Endothelial cell of umbilical vein (primary cell): ENCODE results near the gene C22orf23. TPM values are rescaled to one million over a fixed set of nuclear protein-coding genes. Genes with fewer than 3 reads are reported as not detected.

Experiments
- Bru-seq: library from RNA; stranded (reverse); fragments of 400-500 nt; gene quantifications from one replicate; lab custom pipeline; 2021; lab: Mats Ljungman, UMichigan
- BruChase-seq, 2 experiments: library from RNA; stranded (reverse); fragments of 400-500 nt; gene quantifications; one replicate each; lab custom pipeline; 2021; lab: Mats Ljungman, UMichigan
- BruUV-seq: library from RNA; stranded (reverse); fragments of 400-500 nt; replicated peaks from 2 replicates; lab custom pipeline; 2021; lab: Mats Ljungman, UMichigan
- CTCF ChIA-PET: fragments of 300-600, 350-600 bp; sonication (Branson Sonifier 250); formaldehyde crosslinking; loops from one replicate; lab custom pipeline; 2021; ENCODE audit warnings: antibody characterized with exemption, inconsistent platforms; lab: Charles Lee
- POLR2A ChIA-PET: fragments of 300-600, 350-600 bp; sonication (Branson Sonifier 250); formaldehyde crosslinking; loops from one replicate; lab custom pipeline; 2021; ENCODE audit warnings: antibody characterized with exemption, inconsistent platforms; lab: Charles Lee
- DNase-seq: peaks from one replicate; pipeline ENCODE4 v3.0.0-alpha.2; 2011; ENCODE audit warnings: low read depth, low spot score
- FAIRE-seq: peaks from 2 replicates; lab custom pipeline; 2011; peaks lifted over from hg19 to GRCh38; lab: Jason Lieb, UNC
- H2AFZ ChIP-seq: 2 replicates; pipeline ENCODE4 v1.6.0; 2012; ENCODE audit warnings: low read depth, low read length, control low read depth, inconsistent platforms
- H3K27ac ChIP-seq: 2 replicates; pipeline ENCODE4 v1.5.1; 2011; ENCODE audit warnings: low read depth, mild to moderate bottlenecking, control low read depth, low read length, moderate library complexity; ENCODE audit not compliant: insufficient read depth
- H3K27me3 ChIP-seq, 2 experiments: 2 replicates each; pipeline versions ENCODE4 v1.6.0 to v1.6.1; 2011; ENCODE audit warnings: low read length in 2 of 2, mixed read lengths in 1 of 2; ENCODE audit not compliant: control insufficient read depth in 2 of 2, insufficient read depth in 2 of 2
- H3K36me3 ChIP-seq, 2 experiments: 2 replicates in 1 of 2; 3 replicates in 1 of 2; pipeline ENCODE4 v1.5.1; 2011; ENCODE audit warnings: low read length in 2 of 2, mild to moderate bottlenecking in 1 of 2, moderate library complexity in 1 of 2; ENCODE audit not compliant: control insufficient read depth in 2 of 2, insufficient read depth in 2 of 2; ENCODE audit errors: extremely low read depth in 1 of 2
- H3K4me1 ChIP-seq: 3 replicates; pipeline ENCODE4 v1.5.1; 2011; ENCODE audit warnings: mild to moderate bottlenecking, low read length; ENCODE audit not compliant: control insufficient read depth, insufficient read depth; ENCODE audit errors: extremely low read depth
- H3K4me2 ChIP-seq: 2 replicates; pipeline ENCODE4 v1.6.1; 2011; ENCODE audit warnings: low read length, control low read depth, mixed read lengths; ENCODE audit not compliant: insufficient read depth
- H3K4me3 ChIP-seq, 3 experiments: fragments of 200-600 bp in 1 of 3; sonication (generic), shearing (Covaris generic) in 1 of 3; replicated peaks in 1 of 3; 2 replicates each; pipeline ENCODE4 v1.5.1; 2011 to 2016; ENCODE audit warnings: control low read depth in 3 of 3, low read length in 3 of 3, mild to moderate bottlenecking in 2 of 3, inconsistent platforms in 1 of 3, low read depth in 1 of 3, moderate library complexity in 1 of 3; ENCODE audit not compliant: insufficient read depth in 1 of 3
- H3K79me2 ChIP-seq: 2 replicates; pipeline ENCODE4 v1.6.0; 2012; ENCODE audit warnings: low read length, inconsistent platforms; ENCODE audit not compliant: control insufficient read depth, insufficient read depth
- H3K9ac ChIP-seq: replicated peaks from 2 replicates; pipeline ENCODE3; 2011; ENCODE audit warnings: low read length, control low read depth; ENCODE audit not compliant: insufficient read depth; ENCODE audit errors: extremely low read depth
- H3K9me1 ChIP-seq: replicated peaks from 3 replicates; pipeline ENCODE4 v1.6.0; 2011; ENCODE audit warnings: mild to moderate bottlenecking, low read length; ENCODE audit not compliant: control insufficient read depth, insufficient read depth; ENCODE audit errors: extremely low read depth
- H3K9me3 ChIP-seq: replicated peaks from 2 replicates; pipeline ENCODE4 v1.5.1; 2012; ENCODE audit warnings: low read length, inconsistent platforms; ENCODE audit not compliant: control insufficient read depth, insufficient read depth
- H4K20me1 ChIP-seq: replicated peaks from 2 replicates; pipeline ENCODE3; 2011; ENCODE audit warnings: mild to moderate bottlenecking, low read length; ENCODE audit not compliant: control insufficient read depth, insufficient read depth; ENCODE audit errors: extremely low read depth
- EZH2 ChIP-seq: IDR thresholded peaks from 2 replicates; pipeline ENCODE4 v1.6.1; 2012; ENCODE audit warnings: borderline replicate concordance, low read depth, mild to moderate bottlenecking, moderate library complexity, low read length, inconsistent platforms; ENCODE audit not compliant: severe bottlenecking
- FOS ChIP-seq: IDR thresholded peaks from 2 replicates; pipeline ENCODE4 v1.6.1; 2011; ENCODE audit warnings: mild to moderate bottlenecking, low read length, moderate library complexity, borderline replicate concordance; ENCODE audit not compliant: insufficient read depth
- GATA2 ChIP-seq: IDR thresholded peaks from 2 replicates; pipeline ENCODE4 v1.7.0; 2011; ENCODE audit warnings: low read depth, mild to moderate bottlenecking, moderate library complexity, mixed read lengths, low read length; ENCODE audit not compliant: insufficient read length, insufficient read depth
- JUN ChIP-seq: IDR thresholded peaks from 2 replicates; pipeline ENCODE4 v1.6.1; 2011; ENCODE audit warnings: borderline replicate concordance, low read depth; ENCODE audit not compliant: insufficient read length, insufficient read depth
- MYC ChIP-seq: IDR thresholded peaks from one replicate; pipeline ENCODE4 v1.6.1; 2011; ENCODE audit warnings: mild to moderate bottlenecking, low read depth, low read length
- POLR2A ChIP-seq: IDR thresholded peaks from 2 replicates; pipeline ENCODE4 v1.6.1; 2012; ENCODE audit warnings: low read depth, mild to moderate bottlenecking, control low read depth, low read length
- POLR2AphosphoS5 ChIP-seq: IDR thresholded peaks from 2 replicates; pipeline ENCODE4 v1.6.1; 2012; ENCODE audit warnings: low read depth, mild to moderate bottlenecking, control low read depth, low read length, moderate library complexity; ENCODE audit not compliant: insufficient read depth
- dilution Hi-C: fragments of 300-500 bp; cut with MboI; formaldehyde crosslinking; loops from one replicate; pipeline ENCODE4 v1.15.0; 2019; ENCODE audit warnings: low sequenced_read_pairs; ENCODE audit not compliant: extremely low pct_ligation_motif_present
- intact Hi-C: fragments of 100-400 bp; cut with micrococcal nuclease; formaldehyde crosslinking; loops from one replicate; pipeline ENCODE4 v1.10.0; 2022
- long read RNA-seq: library from polyadenylated mRNA; stranded (forward); transcript quantifications from one replicate; pipeline ENCODE4 v2.0.0, GENCODE V29; 2021
- polyA minus RNA-seq, 3 experiments: library from RNA; depleted of rRNA, polyadenylated mRNA; stranded (reverse); fragments of >200 nt; gene quantifications; 1 replicate in 1 of 3; 2 replicates in 2 of 3; pipeline ENCODE4 v1.2.3, GENCODE V29; 2011
- polyA plus RNA-seq, 4 experiments: library from polyadenylated mRNA; depleted of rRNA in 3 of 4; stranded (reverse) in 3 of 4; unstranded in 1 of 4; fragments of >200 nt; gene quantifications; 2 replicates each; pipeline versions ENCODE4 v1.2.1 to v1.2.3, GENCODE V29; 2011 to 2012; ENCODE audit warnings: missing spikeins in 1 of 4
- total RNA-seq: library from RNA; stranded (reverse); gene quantifications from 2 replicates; pipeline ENCODE4 v1.2.3, GENCODE V29; 2021
- TF ChIP-seq, protein P1 (sequence below), 2 donors: IDR thresholded peaks; 1 replicate in 1 of 2; 2 replicates in 1 of 2; pipeline ENCODE4 v1.5.1; 2011; ENCODE audit warnings: low read length in 2 of 2, mild to moderate bottlenecking in 2 of 2, moderate library complexity in 2 of 2, control low read depth in 1 of 2, inconsistent platforms in 1 of 2, low read depth in 1 of 2; ENCODE audit not compliant: insufficient read depth in 1 of 2; ENCODE audit errors: extremely low read depth in 1 of 2
- TF ChIP-seq, protein P2 (sequence below): IDR thresholded peaks from 2 replicates; pipeline ENCODE4 v1.6.1; 2011; ENCODE audit not compliant: insufficient read depth, insufficient read length

The C22orf23 gene
- total RNA-seq, result 0.44 and 0.46 TPM in 2 replicates
- polyA plus RNA-seq, result 0.23 and 0.43 TPM in 2 replicates
- 0.30 and 0.34 TPM in 2 replicates for polyA plus RNA-seq (2011; cell fraction: cytosol; rRNA removed)
- 0.36 and 0.56 TPM in 2 replicates for polyA plus RNA-seq (2011; cell fraction: nucleus; rRNA removed)
- 0.65 and 0.78 TPM in 2 replicates for polyA plus RNA-seq (2012)
- not detected in 2 replicates for polyA minus RNA-seq
- polyA minus RNA-seq (2011; cell fraction: cytosol; rRNA and poly(A)+ RNA removed), result not detected
- not detected in 2 replicates for polyA minus RNA-seq (2011; cell fraction: nucleus; rRNA and poly(A)+ RNA removed)
- percentile 13 among the genes with signal in this experiment for Bru-seq, nascent RNA
- BruChase-seq, experiment 1, labeled RNA remaining after a 6-hour chase, result percentile 25 among the genes with signal in this experiment
- percentile 12 among the genes with signal in this experiment for BruChase-seq, experiment 2, labeled RNA remaining after a 2-hour chase
- long read RNA-seq, partial matches to known transcripts, result 0 of 6 reads
- long read RNA-seq, other reads (novel, unspliced or antisense), result 5 of 6 reads

DNA sequence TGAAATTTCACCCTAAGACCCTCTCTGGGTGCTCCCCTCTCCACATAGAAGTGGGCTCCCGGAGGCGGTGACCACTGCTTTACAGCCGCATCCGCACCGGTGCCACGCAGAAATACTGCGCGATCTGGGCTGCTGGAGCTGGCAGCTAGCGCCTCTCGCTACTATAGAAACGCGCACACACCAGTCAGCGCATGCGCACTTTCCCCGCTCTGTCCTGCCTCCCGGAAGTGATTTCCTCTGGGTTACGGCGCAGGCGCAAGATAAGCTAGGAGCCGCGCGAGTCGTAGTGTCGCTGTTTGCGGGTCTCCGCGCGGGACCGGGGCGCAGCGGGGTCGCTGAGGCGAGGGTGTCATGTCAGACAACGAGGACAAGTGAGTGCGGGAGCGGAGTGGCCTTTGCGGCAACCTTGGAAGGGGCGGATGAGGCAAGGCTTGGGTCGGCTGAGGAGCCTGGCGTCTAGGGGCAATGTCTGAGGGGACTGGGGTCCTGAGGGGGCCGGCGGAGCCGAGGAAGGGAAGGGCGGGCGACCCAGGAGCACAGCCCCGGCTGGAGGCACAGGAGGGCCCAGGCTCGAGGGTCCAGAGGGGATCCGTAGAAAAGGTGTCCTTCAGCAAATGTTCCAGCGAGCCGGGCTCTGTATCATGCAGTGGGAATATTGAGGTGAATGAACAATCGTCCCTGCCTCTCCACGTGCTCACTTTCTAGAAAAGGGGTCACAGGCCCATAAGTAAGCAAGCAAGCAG is at the start of gene C22orf23, which contains the start of gene POLR2F:
C22orf23 (minus strand) TSS at position 165 of the 743 bp plus-strand sequence. CDS start 452 bp downstream, outside the sequence.
POLR2F (plus strand) TSS at position 263 of the 743 bp plus-strand sequence; CDS start at position 352, 89 bp downstream.
- no peaks in the 10 kb centered on the region for H3K9me1 ChIP-seq
- no peak within 1 kb of the TSS for H3K27ac ChIP-seq
- CTCF ChIA-PET, result interaction anchor here (0.9 to 2.4 kb wide), 9 partner anchors 9 to 136 kb away, joined by 3 to 10 read pairs (median 4); partner anchors contain the start of gene MICALL1
- H3K4me3 ChIP-seq, result peak within 1 kb of the TSS; percentile 7 to 96 (median 54)
- H3K9ac ChIP-seq, result peak within 1 kb of the TSS; percentile 77
- intact Hi-C loops (loop anchor here (2.0 to 5.0 kb wide), 3 partner anchors 19 to 136 kb away; partner anchors contain the start of gene MICALL1), dilution Hi-C loops (no loop called here)
- FAIRE-seq, result peak; percentile 100
- peaks cover 14% of the 10 kb centered on the region for H3K4me1 ChIP-seq
- H3K27me3 ChIP-seq, result no peaks in the 10 kb centered on the region
- peak within 1 kb of the TSS; percentile 93 for H3K4me2 ChIP-seq
- no TSS peak for BruUV-seq
- POLR2A ChIA-PET, result interaction anchor here (0.9 kb wide), 1 partner anchor 16 kb away, joined by 3 read pairs; no protein-coding TSS in a partner anchor
- H3K79me2 ChIP-seq, result peaks cover 15% of the 10 kb centered on the region
- H3K9me3 ChIP-seq, result no peaks in the 10 kb centered on the region
- no peaks in the 10 kb centered on the region for H4K20me1 ChIP-seq
- H2AFZ ChIP-seq, result peak within 1 kb of the TSS; percentile 42
- peak; percentile 97 for DNase-seq
- TF ChIP-seq GATA2 (no peak), POLR2A (peak; percentile 93), POLR2AphosphoS5 (peak; percentile 80), FOS (no peak), MYC (no peak), EZH2 (no peak), JUN (no peak)
- TF ChIP-seq, protein P1, sequence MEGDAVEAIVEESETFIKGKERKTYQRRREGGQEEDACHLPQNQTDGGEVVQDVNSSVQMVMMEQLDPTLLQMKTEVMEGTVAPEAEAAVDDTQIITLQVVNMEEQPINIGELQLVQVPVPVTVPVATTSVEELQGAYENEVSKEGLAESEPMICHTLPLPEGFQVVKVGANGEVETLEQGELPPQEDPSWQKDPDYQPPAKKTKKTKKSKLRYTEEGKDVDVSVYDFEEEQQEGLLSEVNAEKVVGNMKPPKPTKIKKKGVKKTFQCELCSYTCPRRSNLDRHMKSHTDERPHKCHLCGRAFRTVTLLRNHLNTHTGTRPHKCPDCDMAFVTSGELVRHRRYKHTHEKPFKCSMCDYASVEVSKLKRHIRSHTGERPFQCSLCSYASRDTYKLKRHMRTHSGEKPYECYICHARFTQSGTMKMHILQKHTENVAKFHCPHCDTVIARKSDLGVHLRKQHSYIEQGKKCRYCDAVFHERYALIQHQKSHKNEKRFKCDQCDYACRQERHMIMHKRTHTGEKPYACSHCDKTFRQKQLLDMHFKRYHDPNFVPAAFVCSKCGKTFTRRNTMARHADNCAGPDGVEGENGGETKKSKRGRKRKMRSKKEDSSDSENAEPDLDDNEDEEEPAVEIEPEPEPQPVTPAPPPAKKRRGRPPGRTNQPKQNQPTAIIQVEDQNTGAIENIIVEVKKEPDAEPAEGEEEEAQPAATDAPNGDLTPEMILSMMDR (IDR thresholded peaks at IDR 0.05; ENCODE audit: extremely low read depth in 1 of 2, insufficient read depth in 1 of 2, low read depth in 1 of 2, low read length in 2 of 2), result no peak
- TF ChIP-seq, protein P2, sequence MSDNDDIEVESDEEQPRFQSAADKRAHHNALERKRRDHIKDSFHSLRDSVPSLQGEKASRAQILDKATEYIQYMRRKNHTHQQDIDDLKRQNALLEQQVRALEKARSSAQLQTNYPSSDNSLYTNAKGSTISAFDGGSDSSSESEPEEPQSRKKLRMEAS, result peak; percentile 25
- H3K36me3 ChIP-seq, result peaks cover 7 to 12% of the 10 kb centered on the region in 2 experiments
